Measurements from ENCODE around the gene UNC13C. TPM values are rescaled to one million over a fixed set of nuclear protein-coding genes. Genes with fewer than 3 reads are reported as not detected.

Gene UNC13C
- total and polyA plus RNA-seq, 2 of the 13 experiments (the other 11 are each of a cell fraction or from before 2014, with no cell fraction given), result 0.04 TPM; not detected in 1

DNA sequence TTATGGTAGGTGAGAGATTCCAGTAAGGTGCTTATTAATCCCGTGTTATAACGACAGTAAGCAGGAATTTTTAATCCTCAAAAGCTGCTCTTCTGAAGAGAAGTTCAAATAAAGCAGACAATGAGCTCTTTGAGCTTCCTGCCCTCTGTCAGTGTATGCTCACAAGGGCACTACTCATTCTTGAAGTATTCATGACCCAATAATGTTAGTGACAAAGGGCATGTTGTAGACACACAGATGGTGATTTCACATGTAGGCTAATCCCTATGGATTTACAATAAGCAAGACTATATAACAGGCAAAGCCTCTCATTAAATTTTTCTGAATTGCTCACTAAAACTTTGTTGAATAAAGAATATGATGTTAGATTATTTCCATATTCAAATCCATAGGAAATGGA, 639.9 kb downstream of the UNC13C start (continued):
- peak in 1 of 2 experiments; percentile 34; a peak in 1 of 4 replicates for TF ChIP-seq EP300 (IDR thresholded peaks at IDR 0.05; ENCODE audit: low read depth in 2 of 2, low read length in 2 of 2)
- TF ChIP-seq EP300 (CRISPR knock-in tag; IDR thresholded peaks at IDR 0.05; ENCODE audit: borderline replicate concordance), result no peak
- TF ChIP-seq CREB1 (IDR thresholded peaks at IDR 0.05), result no peak
- peak; percentile 45; the same call in 1 of the 2 replicates for TF ChIP-seq CREB1 (CRISPR knock-in tag; IDR thresholded peaks at IDR 0.05)
- peak; percentile 18; the same call in 1 of the 2 replicates for TF ChIP-seq GATAD2A (CRISPR knock-in tag; IDR thresholded peaks at IDR 0.05)

DNA sequence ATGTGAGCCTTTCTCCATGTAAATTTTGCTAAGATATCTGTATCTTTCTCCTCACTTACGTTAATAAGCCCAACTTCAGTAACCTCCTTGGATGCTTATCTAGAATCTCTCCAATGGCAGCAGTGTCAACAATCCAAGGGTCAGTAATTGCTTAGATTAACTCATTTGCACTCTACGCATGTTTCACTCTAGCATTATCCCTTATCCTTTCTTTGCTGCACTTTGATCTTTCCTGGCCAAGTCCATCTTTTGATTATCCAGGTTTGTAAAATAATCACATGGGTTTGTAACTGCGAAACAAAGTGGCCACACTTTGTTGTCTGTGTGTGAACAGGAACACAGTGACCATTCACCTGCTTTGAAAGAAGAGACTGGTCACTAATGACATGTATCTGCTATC, 640.9 kb downstream of the UNC13C start:
- H3K27ac ChIP-seq (ENCODE audit: extremely low read length, insufficient read depth, low read length), result no peak overlapping the region
- no peaks in the 10 kb centered on the region for H3K79me2 ChIP-seq (ENCODE audit: insufficient read depth, low read length)
- no TSS peak for BruUV-seq (replicated peaks)
- no peaks in the 10 kb centered on the region for H3K9me3 ChIP-seq (ENCODE audit: low read length)
- FAIRE-seq (no peak), DNase-seq (ENCODE audit: low spot score) (peak; percentile 5), ATAC-seq (no peak; the same call in 2 of the 3 replicates)
- in situ Hi-C loops (cut with HindIII; ENCODE audit: extremely low pct_ligation_motif_present, low pct_unique_long_range_greater_than_20kb), result no loop called here
- ChIA-PET POLR2A (no interaction called here), CTCF (ENCODE audit: low intra/inter-chr PET ratio, low total read pairs) (no interaction called here)
- no peak overlapping the region; a peak in 1 of 6 replicates for H3K4me3 ChIP-seq (replicated peaks in 1 of 3; ENCODE audit: insufficient read depth in 1 of 3, low read depth in 2 of 3, low read length in 3 of 3)
- H3K4me2 ChIP-seq (ENCODE audit: low read depth, low read length), result no peak overlapping the region; the same call in 1 of the 2 replicates
- no peaks in the 10 kb centered on the region for H3K36me3 ChIP-seq (replicated peaks in 1 of 2; ENCODE audit: control insufficient read depth in 1 of 2, insufficient read depth in 2 of 2, low read length in 2 of 2)
- no peaks in the 10 kb centered on the region for H4K20me1 ChIP-seq (ENCODE audit: insufficient read depth, low read length)
- H3K4me1 ChIP-seq (ENCODE audit: insufficient read depth, low read length), result peaks cover 28% of the 10 kb centered on the region
- no peak overlapping the region for H2AFZ ChIP-seq (ENCODE audit: low read length)
- no peaks in the 10 kb centered on the region for H3K27me3 ChIP-seq (ENCODE audit: control insufficient read depth in 1 of 2, insufficient read depth in 2 of 2, low read length in 2 of 2)
- no peak overlapping the region for H3K9ac ChIP-seq (ENCODE audit: insufficient read depth, low read depth, low read length)
- WGBS (ENCODE audit: low lambda C conversion rate), result 0% methylated on average over 3 of the region's 3 CpGs
- intact Hi-C loops (cut with micrococcal nuclease; ENCODE audit: unreplicated experiment), result no loop called here
- TF ChIP-seq ETV6 (CRISPR knock-in tag; conservative IDR thresholded peaks at IDR 0.05) (no peak), FOXA1 (IDR thresholded peaks at IDR 0.05) (no peak), FOXA1 (CRISPR knock-in tag; IDR thresholded peaks at IDR 0.05) (peak; percentile 21; the same call in 1 of the 2 replicates), ZNF282 (IDR thresholded peaks at IDR 0.05; ENCODE audit: partially characterized antibody) (no peak), EEA1 (CRISPR knock-in tag; IDR thresholded peaks at IDR 0.05; ENCODE audit: borderline replicate concordance) (no peak), ARID2 (CRISPR knock-in tag; IDR thresholded peaks at IDR 0.05; ENCODE audit: borderline replicate concordance) (no peak), TCF12 (IDR thresholded peaks at IDR 0.05) (no peak), TCF12 (CRISPR knock-in tag; IDR thresholded peaks at IDR 0.05) (no peak), KAT8 (CRISPR knock-in tag; IDR thresholded peaks at IDR 0.05) (no peak), EED (CRISPR knock-in tag; IDR thresholded peaks at IDR 0.05) (no peak), ZNF224 (CRISPR knock-in tag; IDR thresholded peaks at IDR 0.05) (no peak), ASH2L (IDR thresholded peaks at IDR 0.05; ENCODE audit: insufficient read length, low read depth, low read length) (peak; percentile 18), ZNF546 (CRISPR knock-in tag; conservative IDR thresholded peaks at IDR 0.05) (no peak), SOX13 (IDR thresholded peaks at IDR 0.05) (no peak), SOX13 (CRISPR knock-in tag; conservative IDR thresholded peaks at IDR 0.05 in 1 of 2, IDR thresholded peaks at IDR 0.05 in 1 of 2) (peak in 1 of 2 experiments; percentile 11; a peak in 1 of 4 replicates), GFI1 (CRISPR knock-in tag; IDR thresholded peaks at IDR 0.05; ENCODE audit: borderline replicate concordance) (no peak), CBFB (CRISPR knock-in tag; IDR thresholded peaks at IDR 0.05) (no peak), MTF1 (CRISPR knock-in tag; IDR thresholded peaks at IDR 0.05) (no peak), POLR2AphosphoS2 (IDR thresholded peaks at IDR 0.05; ENCODE audit: low read depth, low read length) (no peak), CC2D1A (CRISPR knock-in tag; IDR thresholded peaks at IDR 0.05) (no peak), ZNF737 (CRISPR knock-in tag; IDR thresholded peaks at IDR 0.05; ENCODE audit: borderline replicate concordance) (no peak), TBX3 (IDR thresholded peaks at IDR 0.05; ENCODE audit: borderline replicate concordance) (peak; percentile 57; the same call in 1 of the 2 replicates), ZNF17 (CRISPR knock-in tag; IDR thresholded peaks at IDR 0.05) (no peak), SOX5 (CRISPR knock-in tag; IDR thresholded peaks at IDR 0.05; ENCODE audit: borderline replicate concordance) (no peak)
- TF ChIP-seq, protein P1, sequence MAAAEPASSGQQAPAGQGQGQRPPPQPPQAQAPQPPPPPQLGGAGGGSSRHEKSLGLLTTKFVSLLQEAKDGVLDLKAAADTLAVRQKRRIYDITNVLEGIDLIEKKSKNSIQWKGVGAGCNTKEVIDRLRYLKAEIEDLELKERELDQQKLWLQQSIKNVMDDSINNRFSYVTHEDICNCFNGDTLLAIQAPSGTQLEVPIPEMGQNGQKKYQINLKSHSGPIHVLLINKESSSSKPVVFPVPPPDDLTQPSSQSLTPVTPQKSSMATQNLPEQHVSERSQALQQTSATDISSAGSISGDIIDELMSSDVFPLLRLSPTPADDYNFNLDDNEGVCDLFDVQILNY (CRISPR knock-in tag; conservative IDR thresholded peaks at IDR 0.05), result no peak
